ENCODE measurements around the gene ADGRA3.

Gene ADGRA3

GRCh38 chr4:22466581-22466980 lies 49.3 kb downstream of the ADGRA3 start:
- no peak for TF ChIP-seq CTCF (conservative IDR thresholded peaks at IDR 0.05; ENCODE audit: control insufficient read depth, insufficient read depth, low read depth, low read length)
- H3K4me3 ChIP-seq (ENCODE audit: control insufficient read depth, low read depth, low read length): no peak overlapping the region
- no peak for DNase-seq (ENCODE audit: low read depth)

GRCh38 chr4:22465996-22466395 lies 49.9 kb downstream of the ADGRA3 start:
- DNase-seq (ENCODE audit: low read depth): no peak
- TF ChIP-seq CTCF (conservative IDR thresholded peaks at IDR 0.05; ENCODE audit: control insufficient read depth, insufficient read depth, low read depth, low read length): no peak

GRCh38 chr4:22465349-22465748 lies 50.5 kb downstream of the ADGRA3 start:
- no peak for DNase-seq (ENCODE audit: low read depth)
- no peak overlapping the region for H3K4me3 ChIP-seq (ENCODE audit: control insufficient read depth, low read depth, low read length)
- no peak for TF ChIP-seq CTCF (conservative IDR thresholded peaks at IDR 0.05; ENCODE audit: control insufficient read depth, insufficient read depth, low read depth, low read length)

More at GRCh38 chr4:22465996-22466395, 49.9 kb downstream of the ADGRA3 start:
- no peak overlapping the region for H3K4me3 ChIP-seq (ENCODE audit: control insufficient read depth, low read depth, low read length)

- no peak overlapping the region for H3K4me3 ChIP-seq (ENCODE audit: control insufficient read depth, low read depth, low read length)
- no peak for DNase-seq (ENCODE audit: low read depth)
- TF ChIP-seq CTCF (conservative IDR thresholded peaks at IDR 0.05; ENCODE audit: control insufficient read depth, insufficient read depth, low read depth, low read length): no peak
Observed at GRCh38 chr4:22463179-22463578, 52.7 kb downstream of the ADGRA3 start.

- no peak overlapping the region for H3K4me3 ChIP-seq (ENCODE audit: control insufficient read depth, low read depth, low read length)
- no peak for DNase-seq (ENCODE audit: low read depth)
- no peak for TF ChIP-seq CTCF (conservative IDR thresholded peaks at IDR 0.05; ENCODE audit: control insufficient read depth, insufficient read depth, low read depth, low read length)
Observed at GRCh38 chr4:22462688-22463087, 53.2 kb downstream of the ADGRA3 start.

GRCh38 chr4:22460266-22460665 lies 55.6 kb downstream of the ADGRA3 start:
- no peak for DNase-seq (ENCODE audit: low read depth)
- TF ChIP-seq CTCF (conservative IDR thresholded peaks at IDR 0.05; ENCODE audit: control insufficient read depth, insufficient read depth, low read depth, low read length): no peak
- H3K4me3 ChIP-seq (ENCODE audit: control insufficient read depth, low read depth, low read length): no peak overlapping the region

- no peak for TF ChIP-seq CTCF (conservative IDR thresholded peaks at IDR 0.05; ENCODE audit: control insufficient read depth, insufficient read depth, low read depth, low read length)
- peak; percentile 8 for DNase-seq (ENCODE audit: low read depth)
- no peak overlapping the region for H3K4me3 ChIP-seq (ENCODE audit: control insufficient read depth, low read depth, low read length)
Observed at GRCh38 chr4:22458098-22458497, 57.8 kb downstream of the ADGRA3 start.
